Activated B cell treated with CpG ODN at 0.5 μM for 24 hours (primary cell): ENCODE data around the gene PIK3R3. TPM values are rescaled to one million over a fixed set of nuclear protein-coding genes. Genes with fewer than 3 reads are reported as not detected.

Experiments
- ATAC-seq: fragments of 200-7000 bp; cut with Tn5 transposase; one replicate; pipeline ENCODE4 v1.10.0; 2021; ENCODE audit warnings: low read depth, mild to moderate bottlenecking, moderate library complexity
- CTCF ChIA-PET: fragments of 350-600 bp; sonication (Branson Sonifier 250); formaldehyde crosslinking; loops from one replicate; lab custom pipeline; 2021; ENCODE audit warnings: antibody characterized with exemption; lab: Charles Lee
- POLR2A ChIA-PET: fragments of 350-600 bp; sonication (Branson Sonifier 250); formaldehyde crosslinking; loops from one replicate; lab custom pipeline; 2021; ENCODE audit warnings: antibody characterized with exemption; lab: Charles Lee
- DNase-seq: peaks from one replicate; pipeline ENCODE4 v3.0.0; 2022
- H3K27ac Mint-ChIP-seq: one replicate; pipeline ENCODE4 v1.8.0; 2020; ENCODE audit warnings: mixed read lengths
- H3K27me3 Mint-ChIP-seq: one replicate; pipeline ENCODE4 v1.8.0; 2021; ENCODE audit warnings: mixed read lengths
- H3K36me3 Mint-ChIP-seq: one replicate; pipeline ENCODE4 v1.8.0; 2021; ENCODE audit warnings: low read depth, mixed read lengths
- H3K4me1 Mint-ChIP-seq: one replicate; pipeline ENCODE4 v1.8.0; 2021; ENCODE audit warnings: mixed read lengths
- H3K4me3 Mint-ChIP-seq: one replicate; pipeline ENCODE4 v1.8.0; 2020; ENCODE audit warnings: mild to moderate bottlenecking, mixed read lengths
- H3K9me3 Mint-ChIP-seq: one replicate; pipeline ENCODE4 v1.8.0; 2020; ENCODE audit warnings: mixed read lengths
- intact Hi-C: fragments of 100-400 bp; cut with micrococcal nuclease; formaldehyde crosslinking; loops from one replicate; pipeline ENCODE4 v1.15.1; 2024
- total RNA-seq: library from RNA; stranded (reverse); gene quantifications from 2 replicates; pipeline ENCODE4 v1.2.3, GENCODE V29; 2022
- TF ChIP-seq, protein P1 (sequence below): fragments of 200-600 bp; IDR thresholded peaks from one replicate; pipeline ENCODE4 v1.8.0; 2022; ENCODE audit warnings: antibody characterized with exemption, mild to moderate bottlenecking

PIK3R3 gene
- total RNA-seq, 1 donor from 2014 or later, result 1.3 TPM

DNA sequence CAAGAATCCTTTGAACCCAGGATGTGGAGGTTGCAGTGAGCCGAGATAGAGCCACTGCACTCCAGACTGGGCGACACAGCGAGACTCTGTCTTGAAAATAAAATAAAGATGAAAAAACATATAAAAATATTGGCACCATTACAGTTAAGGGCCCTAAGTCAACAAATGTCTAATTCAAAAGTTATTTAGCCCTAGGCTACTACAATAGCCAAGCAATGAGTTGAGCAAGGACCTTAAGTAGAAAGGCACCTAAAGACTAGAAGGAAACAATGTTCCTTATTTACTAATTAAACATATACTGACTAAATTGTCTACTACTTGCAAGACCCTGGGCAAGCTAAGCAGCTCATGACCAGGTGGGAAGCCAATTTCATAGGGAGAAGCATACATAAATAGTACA is 4.1 kb downstream of the PIK3R3 start:
- no peak overlapping the region for H3K27ac Mint-ChIP-seq
- intact Hi-C loops, result no loop called here
- DNase-seq (no peak), ATAC-seq (no peak)
- no peak overlapping the region for H3K4me3 Mint-ChIP-seq
- peaks cover 8% of the 10 kb centered on the region for H3K36me3 Mint-ChIP-seq
- ChIA-PET CTCF (no interaction called here), POLR2A (interaction anchor here (1.0 kb wide), 1 partner anchor 90 kb away, joined by 3 read pairs; no protein-coding TSS in a partner anchor)
- H3K4me1 Mint-ChIP-seq, result peaks cover 14% of the 10 kb centered on the region
- no peaks in the 10 kb centered on the region for H3K9me3 Mint-ChIP-seq
- H3K27me3 Mint-ChIP-seq, result peaks cover 29% of the 10 kb centered on the region
- TF ChIP-seq, protein P1, sequence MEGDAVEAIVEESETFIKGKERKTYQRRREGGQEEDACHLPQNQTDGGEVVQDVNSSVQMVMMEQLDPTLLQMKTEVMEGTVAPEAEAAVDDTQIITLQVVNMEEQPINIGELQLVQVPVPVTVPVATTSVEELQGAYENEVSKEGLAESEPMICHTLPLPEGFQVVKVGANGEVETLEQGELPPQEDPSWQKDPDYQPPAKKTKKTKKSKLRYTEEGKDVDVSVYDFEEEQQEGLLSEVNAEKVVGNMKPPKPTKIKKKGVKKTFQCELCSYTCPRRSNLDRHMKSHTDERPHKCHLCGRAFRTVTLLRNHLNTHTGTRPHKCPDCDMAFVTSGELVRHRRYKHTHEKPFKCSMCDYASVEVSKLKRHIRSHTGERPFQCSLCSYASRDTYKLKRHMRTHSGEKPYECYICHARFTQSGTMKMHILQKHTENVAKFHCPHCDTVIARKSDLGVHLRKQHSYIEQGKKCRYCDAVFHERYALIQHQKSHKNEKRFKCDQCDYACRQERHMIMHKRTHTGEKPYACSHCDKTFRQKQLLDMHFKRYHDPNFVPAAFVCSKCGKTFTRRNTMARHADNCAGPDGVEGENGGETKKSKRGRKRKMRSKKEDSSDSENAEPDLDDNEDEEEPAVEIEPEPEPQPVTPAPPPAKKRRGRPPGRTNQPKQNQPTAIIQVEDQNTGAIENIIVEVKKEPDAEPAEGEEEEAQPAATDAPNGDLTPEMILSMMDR, result no peak

DNA sequence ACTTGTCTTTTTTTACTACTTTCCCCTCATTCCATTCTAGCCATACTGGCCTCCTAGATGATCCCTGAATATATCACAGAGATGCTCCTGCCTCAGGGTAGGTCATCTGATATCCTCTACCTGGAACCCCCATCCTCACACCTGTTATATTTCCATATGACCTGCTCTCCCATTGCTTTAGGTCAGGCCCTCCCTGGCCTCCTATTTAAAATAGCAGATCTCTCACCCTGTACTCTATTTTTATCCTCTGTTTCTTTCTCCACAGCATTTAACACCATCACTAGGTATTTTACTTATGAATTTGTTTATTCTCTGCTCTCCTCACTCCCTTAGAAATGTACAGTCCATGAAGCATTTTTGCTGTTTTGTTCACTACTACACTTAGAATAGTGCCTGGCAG is 13.6 kb downstream of the PIK3R3 start:
- H3K4me3 Mint-ChIP-seq, result no peak overlapping the region
- ChIA-PET CTCF (interaction anchor here (0.7 kb wide), 1 partner anchor 21 kb away, joined by 3 read pairs; no protein-coding TSS in a partner anchor), POLR2A (no interaction called here)
- H3K36me3 Mint-ChIP-seq, result no peaks in the 10 kb centered on the region
- H3K4me1 Mint-ChIP-seq, result no peaks in the 10 kb centered on the region
- no peaks in the 10 kb centered on the region for H3K9me3 Mint-ChIP-seq
- TF ChIP-seq, protein P1, result no peak
- H3K27ac Mint-ChIP-seq, result no peak overlapping the region
- DNase-seq (no peak), ATAC-seq (no peak)
- H3K27me3 Mint-ChIP-seq, result no peaks in the 10 kb centered on the region
- intact Hi-C loops, result no loop called here

DNA sequence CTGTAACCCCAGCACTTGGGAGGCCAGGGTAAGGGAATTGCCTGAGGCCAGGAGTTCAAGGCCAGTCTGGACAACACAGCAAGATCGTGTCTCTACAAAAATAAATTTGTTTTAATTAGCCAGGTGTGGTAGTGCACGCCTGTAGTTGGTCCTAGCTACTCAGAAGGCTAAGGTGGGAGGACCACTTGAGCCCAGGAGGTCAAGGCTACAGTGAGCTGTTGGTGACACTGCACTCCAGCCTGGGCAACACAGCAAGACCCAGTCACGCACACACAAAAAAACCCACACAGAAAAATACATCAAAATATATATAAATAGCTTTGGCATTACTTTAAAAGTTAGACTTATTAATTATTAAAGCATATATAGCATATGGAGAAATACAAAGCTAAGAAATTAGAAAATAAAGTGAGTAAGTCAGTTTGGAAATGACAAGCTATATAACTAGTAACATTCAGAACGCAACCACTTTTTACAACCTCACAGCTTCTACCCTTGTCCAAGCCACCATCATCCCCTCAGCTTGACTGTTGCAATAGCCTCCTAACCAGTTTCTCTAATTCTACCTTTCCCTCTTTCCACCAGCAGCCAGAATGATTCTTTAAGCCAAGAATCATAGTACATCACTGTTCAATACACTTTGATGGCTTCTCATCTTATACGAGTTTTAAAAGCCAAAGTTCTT is 14.5 kb downstream of the PIK3R3 start:
- Mint-ChIP-seq H3K4me1 (no peaks in the 10 kb centered on the region), H3K9me3 (no peaks in the 10 kb centered on the region), H3K36me3 (no peaks in the 10 kb centered on the region), H3K27ac (no peak overlapping the region), H3K27me3 (no peaks in the 10 kb centered on the region), H3K4me3 (no peak overlapping the region)
- intact Hi-C loops, result no loop called here
- DNase-seq, result no peak
- POLR2A ChIA-PET, result no interaction called here
- CTCF ChIA-PET, result interaction anchor here (0.7 kb wide), 2 partner anchors 22 to 105 kb away, joined by 3 read pairs; no protein-coding TSS in a partner anchor
- no peak for ATAC-seq
- TF ChIP-seq, protein P1, result no peak

DNA sequence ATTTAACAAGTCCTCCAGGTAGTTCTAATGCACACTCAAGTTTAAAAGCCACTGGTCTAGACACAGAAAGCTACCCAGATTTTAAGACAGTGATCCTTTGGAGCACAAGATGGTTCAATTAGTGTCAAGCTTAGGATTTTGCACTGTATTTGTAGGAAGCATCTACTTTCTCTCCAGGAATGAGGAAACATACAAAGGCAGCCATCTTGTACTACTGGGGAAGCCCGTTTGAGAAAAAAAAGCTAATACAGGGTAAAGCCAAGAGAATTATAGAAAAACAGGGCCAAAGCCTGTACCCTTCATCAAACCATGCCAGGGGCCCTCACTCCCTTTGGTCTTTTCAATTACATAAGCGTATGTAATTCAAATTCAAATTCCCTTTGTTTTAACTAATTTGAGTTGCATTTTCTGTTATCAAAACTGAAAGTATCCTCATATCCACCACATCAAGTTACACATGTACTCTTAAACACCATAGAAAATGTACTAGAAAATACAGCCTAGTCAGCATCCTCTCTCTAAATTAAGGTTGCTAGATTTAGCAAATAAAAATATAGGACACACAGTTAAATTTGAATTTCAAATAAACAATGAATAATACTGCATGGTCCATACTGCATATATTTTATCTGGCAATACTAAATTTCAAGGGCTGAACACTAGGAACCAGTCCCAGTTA is 17.4 kb downstream of the PIK3R3 start:
- ChIA-PET CTCF (no interaction called here), POLR2A (interaction anchor here (1.0 kb wide), 1 partner anchor 17 kb away, joined by 4 read pairs; the partner anchor contains the start of gene PIK3R3)
- ATAC-seq, result no peak
- TF ChIP-seq, protein P1, result no peak
- H3K36me3 Mint-ChIP-seq, result no peaks in the 10 kb centered on the region
- H3K27me3 Mint-ChIP-seq, result no peaks in the 10 kb centered on the region
- no peak overlapping the region for H3K4me3 Mint-ChIP-seq
- H3K27ac Mint-ChIP-seq, result no peak overlapping the region
- H3K4me1 Mint-ChIP-seq, result no peaks in the 10 kb centered on the region
- H3K9me3 Mint-ChIP-seq, result no peaks in the 10 kb centered on the region
- no peak for DNase-seq
- intact Hi-C loops, result no loop called here

DNA sequence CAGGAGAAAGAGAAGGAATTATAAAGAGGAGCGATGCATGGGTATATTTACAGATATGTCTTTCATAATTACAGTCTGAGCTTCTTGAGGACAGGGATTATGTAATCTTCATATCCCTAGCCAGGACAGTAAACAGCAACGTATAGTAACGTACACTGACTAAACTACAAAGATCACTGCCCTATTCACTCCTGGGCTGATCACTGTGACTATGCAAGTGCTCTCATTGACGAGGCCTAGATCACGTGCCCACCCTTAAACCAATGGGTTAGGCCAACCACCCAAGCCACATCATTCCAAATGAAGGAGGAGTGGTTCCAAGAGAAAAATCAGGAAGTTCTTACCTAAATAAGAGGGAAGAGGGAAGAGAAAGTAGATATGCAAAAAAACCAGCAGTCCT is 18.5 kb downstream of the PIK3R3 start:
- no peak for ATAC-seq
- Mint-ChIP-seq H3K27me3 (no peaks in the 10 kb centered on the region), H3K4me1 (no peaks in the 10 kb centered on the region), H3K36me3 (no peaks in the 10 kb centered on the region), H3K27ac (no peak overlapping the region), H3K9me3 (no peaks in the 10 kb centered on the region), H3K4me3 (no peak overlapping the region)
- CTCF ChIA-PET, result no interaction called here
- POLR2A ChIA-PET, result interaction anchor here (0.6 kb wide), 1 partner anchor 51 kb away, joined by 4 read pairs; no protein-coding TSS in a partner anchor
- intact Hi-C loops, result no loop called here
- DNase-seq, result no peak
- TF ChIP-seq, protein P1, result no peak
